T-helper 17 cell (primary cell): Measurements from ENCODE around the gene ANO10. TPM values are rescaled to one million over a fixed set of nuclear protein-coding genes. Genes with fewer than 3 reads are reported as not detected.

Experiments used
- ATAC-seq: fragments of 150-1000 bp; cut with Tn5 transposase; 2 replicates; pipeline ENCODE4 v1.10.0; 2021; ENCODE audit warnings: mild to moderate bottlenecking, moderate library complexity
- DNase-seq, 3 donors: peaks; one replicate each; pipeline versions ENCODE4 v3.0.0 to v3.0.0-alpha.2; 2020 to 2021
- H3K9me3 ChIP-seq: one replicate; pipeline ENCODE4 v1.7.0; 2013; ENCODE audit warnings: low read length, mild to moderate bottlenecking; ENCODE audit not compliant: control insufficient read depth, poor library complexity, severe bottlenecking
- H3K27ac Mint-ChIP-seq: one replicate; pipeline ENCODE4 v1.8.0; 2022; ENCODE audit warnings: mild to moderate bottlenecking, moderate library complexity, mixed read lengths
- H3K27me3 Mint-ChIP-seq: one replicate; pipeline ENCODE4 v1.8.0; 2022; ENCODE audit warnings: mixed read lengths
- H3K36me3 Mint-ChIP-seq: one replicate; pipeline ENCODE4 v1.8.0; 2022; ENCODE audit warnings: low read depth, mixed read lengths
- H3K4me1 Mint-ChIP-seq: one replicate; pipeline ENCODE4 v1.8.0; 2022; ENCODE audit warnings: mild to moderate bottlenecking, mixed read lengths
- H3K4me3 Mint-ChIP-seq: one replicate; pipeline ENCODE4 v1.8.0; 2022; ENCODE audit warnings: mild to moderate bottlenecking, moderate library complexity, mixed read lengths
- total RNA-seq, 4 donors: library from RNA in 2 of 4; stranded (reverse) in 2 of 4; gene quantifications; one replicate each; pipeline ENCODE4 v1.2.3 and lab custom pipeline; 2022 to 2026

The ANO10 gene
- total RNA-seq, 2 donors from 2014 or later: 8.5 to 11.1 TPM

- Mint-ChIP-seq H3K36me3 (no peaks in the 10 kb centered on the region), H3K4me1 (peaks cover 17% of the 10 kb centered on the region), H3K27ac (peak overlapping the region; percentile 75), H3K4me3 (no peak overlapping the region), H3K27me3 (no peaks in the 10 kb centered on the region)
- no peak for DNase-seq
- no peak for ATAC-seq
- peaks cover 3% of the 10 kb centered on the region for H3K9me3 ChIP-seq
These were observed 227.7 kb downstream of the ANO10 start for GRCh38 chr3:43394041-43394554.

- no peak for ATAC-seq
- peak overlapping the region; percentile 85 for H3K27ac Mint-ChIP-seq
- peaks cover 26% of the 10 kb centered on the region for H3K4me1 Mint-ChIP-seq
- H3K4me3 Mint-ChIP-seq: no peak overlapping the region
- no peaks in the 10 kb centered on the region for H3K36me3 Mint-ChIP-seq
- no peak for DNase-seq
- H3K9me3 ChIP-seq: peaks cover 3% of the 10 kb centered on the region
- H3K27me3 Mint-ChIP-seq: no peaks in the 10 kb centered on the region
These were observed 230.2 kb downstream of the ANO10 start for GRCh38 chr3:43391621-43392020.

- H3K4me3 Mint-ChIP-seq: no peak overlapping the region
- H3K36me3 Mint-ChIP-seq: no peaks in the 10 kb centered on the region
- no peak for DNase-seq
- peak overlapping the region; percentile 85 for H3K27ac Mint-ChIP-seq
- no peak for ATAC-seq
- H3K27me3 Mint-ChIP-seq: no peaks in the 10 kb centered on the region
- H3K4me1 Mint-ChIP-seq: peaks cover 33% of the 10 kb centered on the region
- H3K9me3 ChIP-seq: peaks cover 3% of the 10 kb centered on the region
These were observed 231.6 kb downstream of the ANO10 start for GRCh38 chr3:43390255-43390588.

- peaks cover 33% of the 10 kb centered on the region for H3K4me1 Mint-ChIP-seq
- ATAC-seq: peak; percentile 98
These were observed 232.2 kb downstream of the ANO10 start for GRCh38 chr3:43389388-43390254.

GRCh38 chr3:43388915-43389314 lies 232.9 kb downstream of the ANO10 start:
- DNase-seq (no peak), ATAC-seq (no peak)
- H3K36me3 Mint-ChIP-seq: no peaks in the 10 kb centered on the region
- H3K27ac Mint-ChIP-seq: peak overlapping the region; percentile 85
- H3K4me1 Mint-ChIP-seq: peaks cover 36% of the 10 kb centered on the region
- H3K4me3 Mint-ChIP-seq: peak overlapping the region; percentile 63
- peaks cover 3% of the 10 kb centered on the region for H3K9me3 ChIP-seq
- no peaks in the 10 kb centered on the region for H3K27me3 Mint-ChIP-seq

More at GRCh38 chr3:43389388-43390254, 232.2 kb downstream of the ANO10 start:
- peak overlapping the region; percentile 63 for H3K4me3 Mint-ChIP-seq
- H3K36me3 Mint-ChIP-seq: no peaks in the 10 kb centered on the region
- H3K27ac Mint-ChIP-seq: peak overlapping the region; percentile 85
- no peaks in the 10 kb centered on the region for H3K27me3 Mint-ChIP-seq
- H3K9me3 ChIP-seq: peaks cover 3% of the 10 kb centered on the region
- DNase-seq: peak in 2 of 3 donors; percentile 50 to 59

- peaks cover 36% of the 10 kb centered on the region for H3K4me1 Mint-ChIP-seq
- peak overlapping the region; percentile 85 for H3K27ac Mint-ChIP-seq
- no peaks in the 10 kb centered on the region for H3K27me3 Mint-ChIP-seq
- H3K36me3 Mint-ChIP-seq: no peaks in the 10 kb centered on the region
- DNase-seq (no peak), ATAC-seq (no peak)
- peaks cover 2% of the 10 kb centered on the region for H3K9me3 ChIP-seq
- no peak overlapping the region for H3K4me3 Mint-ChIP-seq
These were observed 233.6 kb downstream of the ANO10 start for GRCh38 chr3:43388175-43388574.

GRCh38 chr3:43379343-43379742 lies 242.5 kb downstream of the ANO10 start:
- ATAC-seq: no peak
- Mint-ChIP-seq H3K4me1 (peaks cover 17% of the 10 kb centered on the region), H3K36me3 (no peaks in the 10 kb centered on the region), H3K27ac (peak overlapping the region; percentile 51), H3K27me3 (no peaks in the 10 kb centered on the region), H3K4me3 (no peak overlapping the region)
- DNase-seq: no peak
- no peaks in the 10 kb centered on the region for H3K9me3 ChIP-seq

GRCh38 chr3:43378066-43378935 lies 243.5 kb downstream of the ANO10 start:
- no peaks in the 10 kb centered on the region for H3K9me3 ChIP-seq
- Mint-ChIP-seq H3K36me3 (no peaks in the 10 kb centered on the region), H3K4me1 (peaks cover 16% of the 10 kb centered on the region), H3K4me3 (no peak overlapping the region), H3K27me3 (no peaks in the 10 kb centered on the region), H3K27ac (peak overlapping the region; percentile 51)
- DNase-seq (peak; percentile 37 to 57 (median 39)), ATAC-seq (peak; percentile 96)

- ATAC-seq (no peak), DNase-seq (no peak)
- no peak overlapping the region for H3K4me3 Mint-ChIP-seq
- no peaks in the 10 kb centered on the region for H3K36me3 Mint-ChIP-seq
- H3K27ac Mint-ChIP-seq: no peak overlapping the region
- H3K27me3 Mint-ChIP-seq: no peaks in the 10 kb centered on the region
- peaks cover 13% of the 10 kb centered on the region for H3K4me1 Mint-ChIP-seq
- no peaks in the 10 kb centered on the region for H3K9me3 ChIP-seq
These were observed 248.3 kb downstream of the ANO10 start for GRCh38 chr3:43373560-43373928.

GRCh38 chr3:43372809-43373559 lies 248.8 kb downstream of the ANO10 start:
- H3K4me1 Mint-ChIP-seq: peaks cover 9% of the 10 kb centered on the region
- no peak for DNase-seq
- no peaks in the 10 kb centered on the region for H3K27me3 Mint-ChIP-seq
- ATAC-seq: no peak
- no peaks in the 10 kb centered on the region for H3K9me3 ChIP-seq
- H3K27ac Mint-ChIP-seq: no peak overlapping the region
- no peak overlapping the region for H3K4me3 Mint-ChIP-seq
- H3K36me3 Mint-ChIP-seq: no peaks in the 10 kb centered on the region

- ATAC-seq (no peak), DNase-seq (no peak)
- H3K27me3 Mint-ChIP-seq: no peaks in the 10 kb centered on the region
- H3K4me1 Mint-ChIP-seq: peaks cover 4% of the 10 kb centered on the region
- no peaks in the 10 kb centered on the region for H3K36me3 Mint-ChIP-seq
- H3K27ac Mint-ChIP-seq: no peak overlapping the region
- no peaks in the 10 kb centered on the region for H3K9me3 ChIP-seq
- H3K4me3 Mint-ChIP-seq: no peak overlapping the region
These were observed 249.6 kb downstream of the ANO10 start for GRCh38 chr3:43372007-43372740.

GRCh38 chr3:43371494-43371893 lies 250.3 kb downstream of the ANO10 start:
- ATAC-seq: no peak
- H3K4me1 Mint-ChIP-seq: peaks cover 2% of the 10 kb centered on the region
- DNase-seq: no peak
- H3K27ac Mint-ChIP-seq: no peak overlapping the region
- H3K4me3 Mint-ChIP-seq: no peak overlapping the region
- H3K27me3 Mint-ChIP-seq: no peaks in the 10 kb centered on the region
- H3K9me3 ChIP-seq: no peaks in the 10 kb centered on the region
- no peaks in the 10 kb centered on the region for H3K36me3 Mint-ChIP-seq
